Peyer's patch (tissue), 4 donors: ENCODE data around the gene MTG2.

Source experiments
- POLR2A ChIP-seq, 2 donors: fragments of 450-650 bp; IDR thresholded peaks; one replicate each; pipeline ENCODE4 v1.5.1; 2017; ENCODE audit warnings: antibody characterized with exemption in 2 of 2, mild to moderate bottlenecking in 2 of 2, moderate library complexity in 2 of 2
- TF ChIP-seq, protein P1 (sequence below), 6 experiments: fragments of 450-650 bp in 4 of 6; fragments of 200-600 bp in 2 of 6; sonication (generic) in 1 of 6; IDR thresholded peaks; one replicate each; pipeline ENCODE4 v1.5.1; 2017 to 2019; ENCODE audit warnings: antibody characterized with exemption in 6 of 6, mild to moderate bottlenecking in 3 of 6, moderate library complexity in 1 of 6

DNA sequence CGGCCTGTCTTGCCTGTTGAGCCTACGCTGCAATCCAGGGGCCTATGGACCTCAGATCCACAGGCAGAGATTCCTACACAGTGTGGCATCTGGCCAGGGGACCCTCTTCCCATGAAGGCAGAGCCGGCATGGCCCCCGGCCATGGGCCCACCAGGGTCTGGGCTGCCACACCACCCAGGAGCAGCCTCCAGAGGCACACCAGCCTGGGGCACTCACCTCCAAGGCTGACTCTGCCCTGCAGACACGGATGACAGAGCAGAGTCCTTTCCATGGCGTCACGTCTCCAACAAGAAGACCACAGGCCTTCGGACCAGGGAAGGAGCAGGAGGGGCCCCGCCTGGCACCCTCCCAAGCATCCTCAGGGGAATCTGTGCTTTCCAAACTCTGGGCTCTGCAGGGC, 40.7 kb downstream of the MTG2 start:
- TF ChIP-seq, protein P1, sequence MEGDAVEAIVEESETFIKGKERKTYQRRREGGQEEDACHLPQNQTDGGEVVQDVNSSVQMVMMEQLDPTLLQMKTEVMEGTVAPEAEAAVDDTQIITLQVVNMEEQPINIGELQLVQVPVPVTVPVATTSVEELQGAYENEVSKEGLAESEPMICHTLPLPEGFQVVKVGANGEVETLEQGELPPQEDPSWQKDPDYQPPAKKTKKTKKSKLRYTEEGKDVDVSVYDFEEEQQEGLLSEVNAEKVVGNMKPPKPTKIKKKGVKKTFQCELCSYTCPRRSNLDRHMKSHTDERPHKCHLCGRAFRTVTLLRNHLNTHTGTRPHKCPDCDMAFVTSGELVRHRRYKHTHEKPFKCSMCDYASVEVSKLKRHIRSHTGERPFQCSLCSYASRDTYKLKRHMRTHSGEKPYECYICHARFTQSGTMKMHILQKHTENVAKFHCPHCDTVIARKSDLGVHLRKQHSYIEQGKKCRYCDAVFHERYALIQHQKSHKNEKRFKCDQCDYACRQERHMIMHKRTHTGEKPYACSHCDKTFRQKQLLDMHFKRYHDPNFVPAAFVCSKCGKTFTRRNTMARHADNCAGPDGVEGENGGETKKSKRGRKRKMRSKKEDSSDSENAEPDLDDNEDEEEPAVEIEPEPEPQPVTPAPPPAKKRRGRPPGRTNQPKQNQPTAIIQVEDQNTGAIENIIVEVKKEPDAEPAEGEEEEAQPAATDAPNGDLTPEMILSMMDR (IDR thresholded peaks at IDR 0.05) = no peak
- TF ChIP-seq POLR2A (IDR thresholded peaks at IDR 0.05) = no peak
